Parathyroid adenoma (tissue), 2 donors: Measurements from ENCODE around the gene C5AR1.
A peak's percentile ranks its signal among the peaks of the same experiment; 100 is the strongest.
"Not testable (repeated sequence)": the region's sequence is repeated elsewhere in the genome, so short reads cannot be mapped to it uniquely, and the experiment has no call there.

Experiments used
- H2AFZ ChIP-seq: fragments of 300-600 bp; sonication (generic); one replicate; pipeline ENCODE4 v1.7.0; 2017; ENCODE audit warnings: antibody characterized with exemption, mild to moderate bottlenecking
- H3K27ac ChIP-seq: fragments of 300-600 bp; sonication (generic); one replicate; pipeline ENCODE4 v1.7.0; 2017
- H3K27me3 ChIP-seq: fragments of 300-600 bp; sonication (generic); one replicate; pipeline ENCODE4 v1.7.0; 2017; ENCODE audit warnings: low read length; ENCODE audit not compliant: control insufficient read depth, insufficient read depth
- H3K36me3 ChIP-seq: fragments of 300-600 bp; sonication (generic); one replicate; pipeline ENCODE4 v1.7.0; 2017; ENCODE audit warnings: low read length; ENCODE audit not compliant: control insufficient read depth, insufficient read depth
- H3K4me1 ChIP-seq: fragments of 300-600 bp; sonication (generic); one replicate; pipeline ENCODE4 v1.7.0; 2017; ENCODE audit warnings: control low read depth
- H3K4me2 ChIP-seq: fragments of 300-600 bp; sonication (generic); one replicate; pipeline ENCODE4 v1.7.0; 2017; ENCODE audit warnings: low read length
- H3K4me3 ChIP-seq: fragments of 300-600 bp; sonication (generic); one replicate; pipeline ENCODE4 v1.7.0; 2017; ENCODE audit warnings: low read depth, low read length
- H3K79me2 ChIP-seq: fragments of 300-600 bp; sonication (generic); one replicate; pipeline ENCODE4 v1.7.0; 2017; ENCODE audit warnings: control low read depth
- H3K9ac ChIP-seq: fragments of 300-600 bp; sonication (generic); one replicate; pipeline ENCODE4 v1.7.0; 2017; ENCODE audit warnings: mild to moderate bottlenecking
- H3K9me3 ChIP-seq: fragments of 300-600 bp; sonication (generic); one replicate; pipeline ENCODE4 v1.7.0; 2017; ENCODE audit warnings: low read length; ENCODE audit not compliant: control insufficient read depth
- CTCF ChIP-seq: fragments of 300-600 bp; sonication (generic); IDR thresholded peaks from one replicate; pipeline ENCODE4 v1.7.0; 2017; ENCODE audit warnings: antibody characterized with exemption, mild to moderate bottlenecking
- donor health status: primary hyperparathyroidism.

C5AR1 gene

GRCh38 chr19:47275791-47276461, 33.7 kb upstream of the C5AR1 start:
- Histone ChIP-seq H3K9me3 (no peaks in the 10 kb centered on the region), H3K27me3 (no peaks in the 10 kb centered on the region), H3K27ac (peak overlapping the region; percentile 53), H3K9ac (no peak overlapping the region), H3K36me3 (no peaks in the 10 kb centered on the region), H3K4me2 (no peak overlapping the region), H3K4me3 (no peak overlapping the region), H2AFZ (no peak overlapping the region), H3K4me1 (no peaks in the 10 kb centered on the region), H3K79me2 (no peaks in the 10 kb centered on the region)
- no peak for TF ChIP-seq CTCF

- H3K27ac ChIP-seq, H2AFZ ChIP-seq, H3K4me2 ChIP-seq, H3K79me2 ChIP-seq, H3K36me3 ChIP-seq, H3K9me3 ChIP-seq, H3K4me3 ChIP-seq, H3K27me3 ChIP-seq, H3K4me1 ChIP-seq, H3K9ac ChIP-seq: not testable (repeated sequence)
Observed at GRCh38 chr19:47276513-47276912, 33.1 kb upstream of the C5AR1 start.

GRCh38 chr19:47280183-47280797, 29.4 kb upstream of the C5AR1 start:
- Histone ChIP-seq H3K4me2 (no peak overlapping the region), H3K27me3 (no peaks in the 10 kb centered on the region), H3K4me3 (no peak overlapping the region), H3K9ac (no peak overlapping the region), H3K4me1 (no peaks in the 10 kb centered on the region), H3K36me3 (no peaks in the 10 kb centered on the region), H3K9me3 (no peaks in the 10 kb centered on the region), H2AFZ (no peak overlapping the region), H3K79me2 (no peaks in the 10 kb centered on the region), H3K27ac (no peak overlapping the region)
- peak; percentile 28 for TF ChIP-seq CTCF

- no peaks in the 10 kb centered on the region for H3K79me2 ChIP-seq
- H3K27ac ChIP-seq, result no peak overlapping the region
- no peaks in the 10 kb centered on the region for H3K4me1 ChIP-seq
- H3K4me2 ChIP-seq, result no peak overlapping the region
- no peak for TF ChIP-seq CTCF
- no peak overlapping the region for H3K4me3 ChIP-seq
- no peaks in the 10 kb centered on the region for H3K36me3 ChIP-seq
- no peaks in the 10 kb centered on the region for H3K27me3 ChIP-seq
- H2AFZ ChIP-seq, result no peak overlapping the region
- no peak overlapping the region for H3K9ac ChIP-seq
- no peaks in the 10 kb centered on the region for H3K9me3 ChIP-seq
Observed at GRCh38 chr19:47283405-47284059, 26.1 kb upstream of the C5AR1 start.

- H3K9ac ChIP-seq, result no peak overlapping the region
- H2AFZ ChIP-seq, result no peak overlapping the region
- TF ChIP-seq CTCF, result peak; percentile 96
- H3K4me2 ChIP-seq, result no peak overlapping the region
- H3K27me3 ChIP-seq, result no peaks in the 10 kb centered on the region
- H3K27ac ChIP-seq, result no peak overlapping the region
- H3K4me1 ChIP-seq, result peaks cover 7% of the 10 kb centered on the region
- H3K4me3 ChIP-seq, result no peak overlapping the region
- no peaks in the 10 kb centered on the region for H3K9me3 ChIP-seq
- no peaks in the 10 kb centered on the region for H3K36me3 ChIP-seq
- H3K79me2 ChIP-seq, result no peaks in the 10 kb centered on the region
Observed at GRCh38 chr19:47284324-47284899, 25.2 kb upstream of the C5AR1 start.
